OCI-LY1 (cell line): ENCODE results near the gene RRAS2.

Experiments
- CTCF ChIP-seq: fragments of 200-600 bp; sonication (generic), shearing (Covaris generic); IDR thresholded peaks from 2 replicates; pipeline ENCODE4 v1.5.1; 2017; ENCODE audit warnings: mild to moderate bottlenecking, antibody characterized with exemption, low read length, moderate library complexity, mixed read lengths
- EZH2 ChIP-seq: fragments of 200-600 bp; sonication (generic), shearing (Covaris generic); IDR thresholded peaks from 2 replicates; pipeline ENCODE4 v1.8.0; 2017; ENCODE audit warnings: borderline replicate concordance, mixed run types, mild to moderate bottlenecking, antibody characterized with exemption, low read length, moderate library complexity, mixed read lengths

GRCh38 chr11:14269692-14270573 is 89.0 kb downstream of the RRAS2 start:
- TF ChIP-seq CTCF = no peak
- TF ChIP-seq EZH2 = no peak
